K562 (cell line): ENCODE results near the gene CSF1. TPM values are rescaled to one million over a fixed set of nuclear protein-coding genes. Genes with fewer than 3 reads are reported as not detected.
A peak's percentile ranks its signal among the peaks of the same experiment; 100 is the strongest.

ENCODE experiments used
- CCNT2 ChIP-seq: IDR thresholded peaks from 2 replicates; pipeline ENCODE4 v1.6.1; 2011; ENCODE audit warnings: borderline replicate concordance, low read depth, mild to moderate bottlenecking, moderate library complexity, mixed read lengths, low read length; ENCODE audit not compliant: insufficient read length; ENCODE audit errors: extremely low read depth
- CEBPZ ChIP-seq: fragments of 150-350 bp; IDR thresholded peaks from 2 replicates; pipeline ENCODE4 v1.6.1; 2014; ENCODE audit warnings: low read depth, mild to moderate bottlenecking, low read length, borderline replicate concordance
- ETV6 ChIP-seq, 3 experiments: fragments of 150-350 bp in 1 of 3; sonication (generic) in 1 of 3; formaldehyde crosslinking in 1 of 3; IDR thresholded peaks; 2 replicates each; pipeline versions ENCODE4 v1.6.1 to v1.8.0; 2014 to 2022; ENCODE audit warnings: borderline replicate concordance in 2 of 3, low read depth in 2 of 3, antibody characterized with exemption in 1 of 3, low read length in 1 of 3, mild to moderate bottlenecking in 1 of 3, missing genetic modification reagents in 1 of 3
- GATAD2B ChIP-seq: fragments of 450-650 bp; IDR thresholded peaks from 2 replicates; pipeline ENCODE4 v1.6.1; 2017; ENCODE audit warnings: mild to moderate bottlenecking, borderline replicate concordance
- HBP1 ChIP-seq: fragments of 450-650 bp; formaldehyde crosslinking; IDR thresholded peaks from 2 replicates; pipeline ENCODE4 v1.4.0; 2022; ENCODE audit warnings: missing genetic modification characterization
- IRF9 ChIP-seq: fragments of 450-650 bp; IDR thresholded peaks from 2 replicates; pipeline ENCODE4 v1.6.1; 2016; ENCODE audit warnings: missing biosample characterization, missing genetic modification characterization
- NFE2 ChIP-seq: IDR thresholded peaks from 2 replicates; pipeline ENCODE4 v1.6.1; 2014; ENCODE audit warnings: antibody characterized with exemption, low read depth
- RBM15 ChIP-seq: fragments of 200-400 bp; formaldehyde crosslinking; IDR thresholded peaks from 2 replicates; pipeline ENCODE4 v1.6.1; 2018; ENCODE audit warnings: mild to moderate bottlenecking, low read length, moderate library complexity; ENCODE audit not compliant: insufficient read depth
- SPI1 ChIP-seq: IDR thresholded peaks from 2 replicates; pipeline ENCODE4 v1.6.1; 2011; ENCODE audit warnings: low read depth, low read length, control low read depth, borderline replicate concordance
- SRSF3 ChIP-seq: fragments of 200-400 bp; formaldehyde crosslinking; IDR thresholded peaks from 2 replicates; pipeline ENCODE4 v1.6.1; 2016; ENCODE audit warnings: mild to moderate bottlenecking, low read length, moderate library complexity; ENCODE audit not compliant: insufficient read depth
- TEAD2 ChIP-seq: fragments of 450-650 bp; IDR thresholded peaks from 2 replicates; pipeline ENCODE4 v1.6.1; 2016; ENCODE audit warnings: missing genetic modification characterization, control low read depth, missing compliant biosample characterization
- ZNF449 ChIP-seq: fragments of 250-450 bp; sonication (Bioruptor Pico); IDR thresholded peaks from 2 replicates; pipeline ENCODE4 v1.8.0; 2022; ENCODE audit warnings: moderate library complexity, mild to moderate bottlenecking, inconsistent platforms
- ZNF740 ChIP-seq, 3 experiments: fragments of 200-800 bp in 1 of 3; sonication (Bioruptor generic) in 1 of 3; sonication (generic) in 1 of 3; formaldehyde crosslinking in 1 of 3; IDR thresholded peaks; 2 replicates each; pipeline versions ENCODE4 v1.6.1 to v1.8.0; 2016 to 2022; ENCODE audit warnings: mild to moderate bottlenecking in 2 of 3, missing compliant biosample characterization in 2 of 3, missing genetic modification characterization in 2 of 3, missing genetic modification reagents in 1 of 3
- ZSCAN29 ChIP-seq: fragments of 450-650 bp; IDR thresholded peaks from 2 replicates; pipeline ENCODE4 v1.6.1; 2017
- polyA plus RNA-seq, 8 experiments: library from polyadenylated mRNA; depleted of rRNA in 4 of 8; stranded (reverse) in 5 of 8; unstranded in 3 of 8; fragments of >200 nt; fragmentation: Nextera tagmentation in 2 of 8; fragmentation: Illumina TruSeq in 1 of 8; extraction: Ambion mirVana in 2 of 8; extraction: Trizol in 1 of 8; gene quantifications; 2 replicates each; pipeline versions ENCODE4 v1.2.1 to v1.2.3, GENCODE V29; 2011 to 2014; ENCODE audit warnings: inconsistent platforms in 1 of 8, missing spikeins in 1 of 8
- total RNA-seq, 7 experiments: library from RNA; depleted of rRNA in 6 of 7; stranded (reverse); fragments of >200 nt in 6 of 7; fragmentation: Illumina TruSeq in 2 of 7; extraction: Trizol in 2 of 7; gene quantifications; 2 replicates each; pipeline versions ENCODE4 v1.2.1 to v1.2.3, GENCODE V29; 2011 to 2021; ENCODE audit warnings: low replicate concordance in 1 of 7

CSF1 gene
- total and polyA plus RNA-seq, 9 of the 15 experiments (the other 6 are each of a cell fraction or from before 2014, with no cell fraction given): 0.18 to 11.8 (median 2.8) TPM

- TF ChIP-seq ETV6 (IDR thresholded peaks at IDR 0.05; ENCODE audit: borderline replicate concordance in 1 of 2, low read depth in 2 of 2, low read length in 1 of 2) (peak; percentile 34 to 87; a peak in 3 of 4 replicates), ETV6 (CRISPR knock-in tag; IDR thresholded peaks at IDR 0.05; ENCODE audit: borderline replicate concordance) (no peak), ZNF449 (no peak), IRF9 (tag) (no peak), CCNT2 (peak; percentile 60), RBM15 (no peak), GATAD2B (no peak; the same call in 1 of the 2 replicates), ZNF740 (CRISPR knock-in tag; IDR thresholded peaks at IDR 0.05) (no peak), ZNF740 (tag; IDR thresholded peaks at IDR 0.05) (no peak), CEBPZ (no peak), HBP1 (CRISPR knock-in tag) (peak; percentile 68; the same call in 1 of the 2 replicates), NFE2 (peak; percentile 77), SRSF3 (no peak), SPI1 (peak; percentile 76; the same call in 1 of the 2 replicates), ZSCAN29 (no peak), TEAD2 (tag) (no peak)
These were observed 7.3 kb downstream of the CSF1 start (continued) for GRCh38 chr1:109917768-109918606.
